PFSK-1 (cell line): ENCODE results near the gene VPS18.
A peak's percentile ranks its signal among the peaks of the same experiment; 100 is the strongest.

Experiments
- FOXP2 ChIP-seq: optimal IDR thresholded peaks from 2 replicates; pipeline ENCODE3; 2011; ENCODE audit warnings: borderline replicate concordance, control low read depth, inconsistent platforms; ENCODE audit not compliant: insufficient read depth; ENCODE audit errors: extremely low read length, extremely low read depth
- POLR2AphosphoS5 ChIP-seq: IDR thresholded peaks from 2 replicates; pipeline ENCODE4 v1.6.1; 2012; ENCODE audit warnings: low read depth, mild to moderate bottlenecking, control low read depth, low read length, moderate library complexity
- SIN3A ChIP-seq: IDR thresholded peaks from 2 replicates; pipeline ENCODE4 v1.6.1; 2012; ENCODE audit warnings: mild to moderate bottlenecking, low read length, moderate library complexity, borderline replicate concordance; ENCODE audit not compliant: insufficient read depth
- TAF1 ChIP-seq: IDR thresholded peaks from 2 replicates; pipeline ENCODE4 v1.6.1; 2012; ENCODE audit warnings: low read length, control low read depth, borderline replicate concordance; ENCODE audit not compliant: insufficient read depth
- TF ChIP-seq, protein P1 (sequence below), 2 experiments: IDR thresholded peaks; 2 replicates each; pipeline versions ENCODE4 v1.6.1 to v1.8.0; 2011 to 2012; ENCODE audit warnings: low read depth in 2 of 2, low read length in 2 of 2, control low read depth in 1 of 2, inconsistent platforms in 1 of 2, mild to moderate bottlenecking in 1 of 2, moderate library complexity in 1 of 2; ENCODE audit not compliant: insufficient read depth in 1 of 2

DNA sequence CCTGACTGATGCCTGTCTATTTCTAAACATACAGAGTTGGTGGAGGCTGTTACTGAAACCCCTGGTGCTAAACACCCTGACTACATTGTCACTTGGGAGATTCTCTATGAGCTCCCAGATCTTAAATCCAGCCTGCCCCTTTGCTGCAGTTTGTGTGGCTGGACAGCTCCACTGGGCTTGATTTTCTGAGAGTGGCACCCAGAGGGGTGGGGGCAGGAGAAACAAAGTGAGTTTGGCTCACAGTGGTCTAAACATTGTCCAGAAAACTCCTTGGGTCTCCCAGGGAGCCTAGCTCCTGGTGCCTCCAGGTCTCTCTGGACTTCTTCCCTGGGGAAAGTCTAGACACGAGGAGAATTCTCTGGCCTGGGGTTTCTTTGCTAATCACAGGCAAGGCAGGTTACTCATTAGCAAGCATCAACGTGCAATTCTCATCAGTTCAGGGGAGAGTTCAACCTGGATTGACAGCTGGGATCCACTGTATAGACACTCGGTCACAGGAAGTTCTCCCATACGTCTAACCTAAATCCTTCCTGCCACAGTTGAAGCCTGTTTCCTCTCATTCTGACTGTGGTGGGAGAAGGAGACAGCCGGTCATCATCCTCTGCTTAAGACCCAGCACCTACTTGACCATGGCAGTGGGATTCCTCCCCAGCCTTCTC, 27.8 kb downstream of the VPS18 start:
- TF ChIP-seq, protein P1, sequence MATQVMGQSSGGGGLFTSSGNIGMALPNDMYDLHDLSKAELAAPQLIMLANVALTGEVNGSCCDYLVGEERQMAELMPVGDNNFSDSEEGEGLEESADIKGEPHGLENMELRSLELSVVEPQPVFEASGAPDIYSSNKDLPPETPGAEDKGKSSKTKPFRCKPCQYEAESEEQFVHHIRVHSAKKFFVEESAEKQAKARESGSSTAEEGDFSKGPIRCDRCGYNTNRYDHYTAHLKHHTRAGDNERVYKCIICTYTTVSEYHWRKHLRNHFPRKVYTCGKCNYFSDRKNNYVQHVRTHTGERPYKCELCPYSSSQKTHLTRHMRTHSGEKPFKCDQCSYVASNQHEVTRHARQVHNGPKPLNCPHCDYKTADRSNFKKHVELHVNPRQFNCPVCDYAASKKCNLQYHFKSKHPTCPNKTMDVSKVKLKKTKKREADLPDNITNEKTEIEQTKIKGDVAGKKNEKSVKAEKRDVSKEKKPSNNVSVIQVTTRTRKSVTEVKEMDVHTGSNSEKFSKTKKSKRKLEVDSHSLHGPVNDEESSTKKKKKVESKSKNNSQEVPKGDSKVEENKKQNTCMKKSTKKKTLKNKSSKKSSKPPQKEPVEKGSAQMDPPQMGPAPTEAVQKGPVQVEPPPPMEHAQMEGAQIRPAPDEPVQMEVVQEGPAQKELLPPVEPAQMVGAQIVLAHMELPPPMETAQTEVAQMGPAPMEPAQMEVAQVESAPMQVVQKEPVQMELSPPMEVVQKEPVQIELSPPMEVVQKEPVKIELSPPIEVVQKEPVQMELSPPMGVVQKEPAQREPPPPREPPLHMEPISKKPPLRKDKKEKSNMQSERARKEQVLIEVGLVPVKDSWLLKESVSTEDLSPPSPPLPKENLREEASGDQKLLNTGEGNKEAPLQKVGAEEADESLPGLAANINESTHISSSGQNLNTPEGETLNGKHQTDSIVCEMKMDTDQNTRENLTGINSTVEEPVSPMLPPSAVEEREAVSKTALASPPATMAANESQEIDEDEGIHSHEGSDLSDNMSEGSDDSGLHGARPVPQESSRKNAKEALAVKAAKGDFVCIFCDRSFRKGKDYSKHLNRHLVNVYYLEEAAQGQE (IDR thresholded peaks at IDR 0.05; ENCODE audit: insufficient read depth in 1 of 2, low read depth in 2 of 2, low read length in 2 of 2), result peak; percentile 64 to 87
- no peak for TF ChIP-seq POLR2AphosphoS5
- TF ChIP-seq SIN3A, result no peak
- TF ChIP-seq TAF1, result no peak
- TF ChIP-seq FOXP2, result no peak
